Nephron progenitor cell (in vitro differentiated cells): ENCODE measurements around the gene TBCCD1.

ENCODE experiments used
- DNase-seq: peaks from one replicate; pipeline ENCODE4 v3.0.0; 2021
- H3K27ac Mint-ChIP-seq: 2 replicates; pipeline ENCODE4 v1.8.0; 2021; ENCODE audit warnings: mild to moderate bottlenecking, moderate library complexity, mixed read lengths
- H3K27me3 Mint-ChIP-seq: 2 replicates; pipeline ENCODE4 v1.8.0; 2021; ENCODE audit warnings: mild to moderate bottlenecking, low read depth, mixed read lengths; ENCODE audit not compliant: poor library complexity
- H3K36me3 Mint-ChIP-seq: 2 replicates; pipeline ENCODE4 v1.8.0; 2021; ENCODE audit warnings: low read depth, mixed read lengths
- H3K4me1 Mint-ChIP-seq: 2 replicates; pipeline ENCODE4 v1.8.0; 2021; ENCODE audit warnings: mixed read lengths
- H3K4me3 Mint-ChIP-seq: 2 replicates; pipeline ENCODE4 v1.8.0; 2021; ENCODE audit warnings: mild to moderate bottlenecking, moderate library complexity, mixed read lengths
- H3K9me3 Mint-ChIP-seq: 2 replicates; pipeline ENCODE4 v1.8.0; 2021; ENCODE audit warnings: mild to moderate bottlenecking, moderate library complexity, mixed read lengths
- TF ChIP-seq, protein P1 (sequence below): fragments of 200-600 bp; sonication (generic); IDR thresholded peaks from 2 replicates; pipeline ENCODE4 v1.5.0; 2021; ENCODE audit warnings: antibody characterized with exemption

The TBCCD1 gene

GRCh38 chr3:186551387-186551786 is 15.8 kb downstream of the TBCCD1 start:
- H3K4me3 Mint-ChIP-seq, result no peak overlapping the region
- H3K36me3 Mint-ChIP-seq, result peaks cover 38% of the 10 kb centered on the region
- TF ChIP-seq, protein P1, sequence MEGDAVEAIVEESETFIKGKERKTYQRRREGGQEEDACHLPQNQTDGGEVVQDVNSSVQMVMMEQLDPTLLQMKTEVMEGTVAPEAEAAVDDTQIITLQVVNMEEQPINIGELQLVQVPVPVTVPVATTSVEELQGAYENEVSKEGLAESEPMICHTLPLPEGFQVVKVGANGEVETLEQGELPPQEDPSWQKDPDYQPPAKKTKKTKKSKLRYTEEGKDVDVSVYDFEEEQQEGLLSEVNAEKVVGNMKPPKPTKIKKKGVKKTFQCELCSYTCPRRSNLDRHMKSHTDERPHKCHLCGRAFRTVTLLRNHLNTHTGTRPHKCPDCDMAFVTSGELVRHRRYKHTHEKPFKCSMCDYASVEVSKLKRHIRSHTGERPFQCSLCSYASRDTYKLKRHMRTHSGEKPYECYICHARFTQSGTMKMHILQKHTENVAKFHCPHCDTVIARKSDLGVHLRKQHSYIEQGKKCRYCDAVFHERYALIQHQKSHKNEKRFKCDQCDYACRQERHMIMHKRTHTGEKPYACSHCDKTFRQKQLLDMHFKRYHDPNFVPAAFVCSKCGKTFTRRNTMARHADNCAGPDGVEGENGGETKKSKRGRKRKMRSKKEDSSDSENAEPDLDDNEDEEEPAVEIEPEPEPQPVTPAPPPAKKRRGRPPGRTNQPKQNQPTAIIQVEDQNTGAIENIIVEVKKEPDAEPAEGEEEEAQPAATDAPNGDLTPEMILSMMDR, result no peak
- no peak for DNase-seq
- H3K27me3 Mint-ChIP-seq, result no peaks in the 10 kb centered on the region
- no peaks in the 10 kb centered on the region for H3K4me1 Mint-ChIP-seq
- H3K9me3 Mint-ChIP-seq, result no peaks in the 10 kb centered on the region
- peak overlapping the region; percentile 49 for H3K27ac Mint-ChIP-seq

- no peak overlapping the region for H3K27ac Mint-ChIP-seq
- H3K36me3 Mint-ChIP-seq, result peaks cover 26% of the 10 kb centered on the region
- TF ChIP-seq, protein P1, result no peak
- H3K4me3 Mint-ChIP-seq, result no peak overlapping the region
- no peak for DNase-seq
- H3K9me3 Mint-ChIP-seq, result no peaks in the 10 kb centered on the region
- no peaks in the 10 kb centered on the region for H3K4me1 Mint-ChIP-seq
- no peaks in the 10 kb centered on the region for H3K27me3 Mint-ChIP-seq
Observed at GRCh38 chr3:186549497-186549896, 17.6 kb downstream of the TBCCD1 start.

DNA sequence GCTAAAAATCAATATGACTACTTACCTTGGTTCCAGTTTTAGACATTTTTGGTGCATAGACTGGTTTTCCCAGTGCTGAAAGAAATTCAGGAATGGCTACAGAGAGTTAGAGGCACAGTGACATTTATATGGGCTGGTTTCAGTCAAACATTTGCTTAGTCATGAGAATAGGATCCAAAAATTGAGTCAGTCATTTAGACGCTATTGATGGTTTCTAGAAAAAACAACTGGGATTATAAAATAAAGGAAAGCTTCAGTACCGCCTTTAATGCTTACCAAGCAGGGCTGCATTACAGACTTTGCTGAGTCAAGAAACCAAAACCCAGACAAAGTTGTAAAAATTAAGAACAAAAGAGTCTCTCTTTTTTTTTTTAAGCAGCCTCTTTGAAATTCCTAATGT is 22.9 kb downstream of the TBCCD1 start, which contains the start of gene CRYGS:
Gene CRYGS (minus strand): TSS at position 100 of the 400 bp plus-strand sequence. CDS start 54 bp downstream, at position 46.
- H3K4me1 Mint-ChIP-seq, result peaks cover 7% of the 10 kb centered on the region
- H3K4me3 Mint-ChIP-seq, result no peak within 1 kb of the TSS
- TF ChIP-seq, protein P1, result no peak
- H3K27ac Mint-ChIP-seq, result no peak within 1 kb of the TSS
- no peaks in the 10 kb centered on the region for H3K27me3 Mint-ChIP-seq
- peaks cover 20% of the 10 kb centered on the region for H3K36me3 Mint-ChIP-seq
- DNase-seq, result no peak
- no peaks in the 10 kb centered on the region for H3K9me3 Mint-ChIP-seq

DNA sequence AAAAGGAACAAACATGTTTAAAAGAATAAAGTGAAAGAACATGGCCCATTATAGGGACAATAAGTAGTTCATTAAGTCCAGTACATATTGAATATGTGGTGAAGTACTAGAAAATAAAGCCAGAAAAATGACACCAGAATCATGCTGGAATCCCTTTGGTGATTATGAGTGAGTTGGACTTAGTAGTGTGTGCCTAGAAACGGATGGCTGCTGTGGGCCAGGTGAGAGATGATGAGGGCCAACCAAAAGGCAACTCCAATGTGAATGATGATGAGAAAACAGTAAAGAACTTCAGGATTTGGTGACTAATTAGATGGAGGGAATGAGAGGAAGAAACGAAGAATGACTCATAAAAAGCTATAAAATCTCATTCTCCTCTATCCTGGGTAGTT is 26.3 kb downstream of the TBCCD1 start:
- Mint-ChIP-seq H3K4me1 (peaks cover 22% of the 10 kb centered on the region), H3K27ac (no peak overlapping the region), H3K9me3 (no peaks in the 10 kb centered on the region), H3K27me3 (no peaks in the 10 kb centered on the region), H3K36me3 (no peaks in the 10 kb centered on the region), H3K4me3 (no peak overlapping the region)
- TF ChIP-seq, protein P1, result no peak
- no peak for DNase-seq

DNA sequence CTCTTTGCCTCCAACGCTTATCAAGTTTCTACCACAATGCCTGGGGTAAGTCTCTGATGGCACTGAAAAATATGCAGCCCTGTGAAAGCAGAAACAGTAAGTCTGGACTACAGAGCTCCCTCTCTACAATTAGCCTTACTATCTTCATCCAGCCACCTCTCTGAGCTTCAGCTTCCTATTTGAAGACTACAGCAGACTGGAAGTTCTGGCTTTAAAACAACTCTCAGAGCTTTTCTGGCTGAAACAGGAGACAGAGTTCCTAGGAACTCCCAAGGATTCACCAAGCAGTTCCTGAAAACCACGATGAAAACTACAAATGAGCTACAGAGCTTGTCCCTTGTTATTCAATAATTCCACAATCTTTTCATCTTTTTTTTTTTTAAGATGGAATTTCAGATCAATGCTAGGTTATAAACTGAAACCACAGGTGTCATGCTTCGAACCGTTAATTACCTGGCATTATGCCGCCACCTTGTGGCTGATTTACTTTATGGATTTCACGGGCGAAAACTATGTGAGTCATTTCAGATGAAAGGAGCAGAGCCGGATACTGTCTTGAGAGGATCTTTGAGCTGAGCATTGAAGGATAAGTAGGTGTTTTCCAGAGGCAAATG is 26.8 kb downstream of the TBCCD1 start:
- peak; percentile 74 for DNase-seq
- H3K27me3 Mint-ChIP-seq, result no peaks in the 10 kb centered on the region
- H3K4me3 Mint-ChIP-seq, result no peak overlapping the region
- H3K9me3 Mint-ChIP-seq, result no peaks in the 10 kb centered on the region
- H3K4me1 Mint-ChIP-seq, result peaks cover 26% of the 10 kb centered on the region
- H3K27ac Mint-ChIP-seq, result no peak overlapping the region
- H3K36me3 Mint-ChIP-seq, result no peaks in the 10 kb centered on the region
- TF ChIP-seq, protein P1, result peak; percentile 74

GRCh38 chr3:186538779-186539178 is 28.4 kb downstream of the TBCCD1 start:
- H3K36me3 Mint-ChIP-seq, result no peaks in the 10 kb centered on the region
- no peaks in the 10 kb centered on the region for H3K27me3 Mint-ChIP-seq
- H3K9me3 Mint-ChIP-seq, result no peaks in the 10 kb centered on the region
- no peak overlapping the region for H3K4me3 Mint-ChIP-seq
- no peak overlapping the region for H3K27ac Mint-ChIP-seq
- TF ChIP-seq, protein P1, result no peak
- H3K4me1 Mint-ChIP-seq, result peaks cover 40% of the 10 kb centered on the region
- no peak for DNase-seq
